Measurements from ENCODE around the gene IGSF6. TPM values are rescaled to one million over a fixed set of nuclear protein-coding genes. Genes with fewer than 3 reads are reported as not detected.
A peak's percentile ranks its signal among the peaks of the same experiment; 100 is the strongest.

Gene IGSF6
- polyA plus RNA-seq, 3 donors: 86.2 to 276 (median 159) TPM

- Histone ChIP-seq H3K79me2 (ENCODE audit: insufficient read depth, low read length) (peaks cover 100% of the 10 kb centered on the region), H3K4me3 (replicated peaks in 1 of 3; ENCODE audit: low read depth in 2 of 3, low read length in 3 of 3) (peak overlapping the region in 2 of 3 experiments; percentile 39 to 63), H3K27me3 (ENCODE audit: control insufficient read depth in 2 of 2, insufficient read depth in 2 of 2, low read length in 2 of 2) (no peaks in the 10 kb centered on the region), H3K4me1 (ENCODE audit: control insufficient read depth in 1 of 2, insufficient read depth in 2 of 2, low read length in 2 of 2) (peaks cover 98 to 100% of the 10 kb centered on the region in 2 donors), H3K9me3 (replicated peaks in 1 of 2; ENCODE audit: control insufficient read depth in 1 of 2, insufficient read depth in 1 of 2, low read length in 2 of 2) (no peaks in the 10 kb centered on the region), H3K27ac (ENCODE audit: low read depth in 1 of 2, low read length in 2 of 2) (peak overlapping the region; percentile 93 to 95), H2AFZ (ENCODE audit: insufficient read depth, low read depth, low read length, poor library complexity, severe bottlenecking) (no peak overlapping the region), H3K36me3 (replicated peaks in 1 of 2; ENCODE audit: control insufficient read depth in 1 of 2, insufficient read depth in 2 of 2, low read length in 2 of 2) (peaks cover 2 to 22% of the 10 kb centered on the region in 2 donors), H4K20me1 (ENCODE audit: insufficient read depth, low read length) (peaks cover 71% of the 10 kb centered on the region), H3K4me2 (replicated peaks; ENCODE audit: extremely low read depth, low read length, poor library complexity, severe bottlenecking) (peak overlapping the region; percentile 74), H3K9ac (ENCODE audit: insufficient read depth, low read length, poor library complexity, severe bottlenecking) (peak overlapping the region; percentile 50)
- DNase-seq: peak; percentile 77 to 95 (median 92)
- peaks cover 96% of the 10 kb centered on the region for H3K4me1 Mint-ChIP-seq
- no peak for TF ChIP-seq CTCF (IDR thresholded peaks at IDR 0.05)
- H3K9me3 Mint-ChIP-seq: no peaks in the 10 kb centered on the region
- peak overlapping the region; percentile 49 to 82 for H3K4me3 Mint-ChIP-seq
- no peaks in the 10 kb centered on the region for H3K27me3 Mint-ChIP-seq (ENCODE audit: low read depth in 3 of 3)
- H3K36me3 Mint-ChIP-seq: peaks cover 27 to 31% of the 10 kb centered on the region in 2 donors
- H3K27ac Mint-ChIP-seq: peak overlapping the region; percentile 95 to 98 (median 97)
- WGBS (ENCODE audit: insufficient coverage): 7% methylated on average over 4 of the region's 4 CpGs
- intact Hi-C loops (cut with micrococcal nuclease): loop anchor here in 1 of 2 donors (5.0 kb wide), 1 partner anchor 41 kb away; the partner anchor contains the start of gene IGSF6
Measured at GRCh38 chr16:21611198-21611555, 41.2 kb downstream of the IGSF6 start.

GRCh38 chr16:21610766-21611165 is 41.6 kb downstream of the IGSF6 start:
- H2AFZ ChIP-seq (ENCODE audit: insufficient read depth, low read depth, low read length, poor library complexity, severe bottlenecking): no peak overlapping the region
- no peaks in the 10 kb centered on the region for H3K27me3 ChIP-seq (ENCODE audit: control insufficient read depth in 2 of 2, insufficient read depth in 2 of 2, low read length in 2 of 2)
- whole genome bisulfite sequencing (ENCODE audit: insufficient coverage): no CpG with 5 or more reads among the region's 2 CpGs
- H3K9me3 Mint-ChIP-seq: no peaks in the 10 kb centered on the region
- H3K4me2 ChIP-seq (replicated peaks; ENCODE audit: extremely low read depth, low read length, poor library complexity, severe bottlenecking): peak overlapping the region; percentile 74
- H3K27ac ChIP-seq (ENCODE audit: low read depth in 1 of 2, low read length in 2 of 2): peak overlapping the region in 1 of 2 donors; percentile 93
- H3K9ac ChIP-seq (ENCODE audit: insufficient read depth, low read length, poor library complexity, severe bottlenecking): peak overlapping the region; percentile 1
- peaks cover 24 to 27% of the 10 kb centered on the region in 2 donors for H3K36me3 Mint-ChIP-seq
- H3K4me1 ChIP-seq (ENCODE audit: control insufficient read depth in 1 of 2, insufficient read depth in 2 of 2, low read length in 2 of 2): peaks cover 98 to 100% of the 10 kb centered on the region in 2 donors
- peaks cover 68% of the 10 kb centered on the region for H4K20me1 ChIP-seq (ENCODE audit: insufficient read depth, low read length)
- peak overlapping the region in 1 of 3 experiments; percentile 71 for H3K4me3 ChIP-seq (replicated peaks in 1 of 3; ENCODE audit: low read depth in 2 of 3, low read length in 3 of 3)
- DNase-seq: no peak
- H3K36me3 ChIP-seq (replicated peaks in 1 of 2; ENCODE audit: control insufficient read depth in 1 of 2, insufficient read depth in 2 of 2, low read length in 2 of 2): peaks cover 0 to 19% of the 10 kb centered on the region in 2 donors
- peaks cover 94% of the 10 kb centered on the region for H3K4me1 Mint-ChIP-seq
- H3K4me3 Mint-ChIP-seq: no peak overlapping the region
- H3K27me3 Mint-ChIP-seq (ENCODE audit: low read depth in 3 of 3): no peaks in the 10 kb centered on the region
- H3K27ac Mint-ChIP-seq: peak overlapping the region; percentile 95 to 98 (median 97)
- TF ChIP-seq CTCF (IDR thresholded peaks at IDR 0.05): no peak
- H3K79me2 ChIP-seq (ENCODE audit: insufficient read depth, low read length): peaks cover 100% of the 10 kb centered on the region
- no peaks in the 10 kb centered on the region for H3K9me3 ChIP-seq (replicated peaks in 1 of 2; ENCODE audit: control insufficient read depth in 1 of 2, insufficient read depth in 1 of 2, low read length in 2 of 2)
- intact Hi-C loops (cut with micrococcal nuclease): loop anchor here in 1 of 2 donors (5.0 kb wide), 1 partner anchor 42 kb away; the partner anchor contains the start of gene IGSF6

All from CD14-positive monocyte (primary cell).